HG03378 (cell line): ENCODE data around the gene GLI2.

Source experiments
- ATAC-seq: cut with Tn5 transposase; IDR thresholded peaks from one replicate; pipeline ENCODE4 v1.9.1; 2021; ENCODE audit warnings: mild to moderate bottlenecking, moderate library complexity; ENCODE audit not compliant: unreplicated experiment

GLI2 gene

GRCh38 chr2:120754067-120754960, 18.6 kb downstream of the GLI2 start:
- no peak for ATAC-seq

GRCh38 chr2:120758181-120759144, 22.8 kb downstream of the GLI2 start:
- ATAC-seq, result no peak

GRCh38 chr2:120759543-120760331, 24.1 kb downstream of the GLI2 start:
- ATAC-seq, result no peak

- no peak for ATAC-seq
These were observed 24.9 kb downstream of the GLI2 start for GRCh38 chr2:120760446-120761135.

GRCh38 chr2:120761164-120761861, 25.6 kb downstream of the GLI2 start:
- no peak for ATAC-seq

- no peak for ATAC-seq
These were observed 26.2 kb downstream of the GLI2 start for GRCh38 chr2:120761911-120762310.

- ATAC-seq, result no peak
These were observed 26.8 kb downstream of the GLI2 start for GRCh38 chr2:120762341-120763061.

- ATAC-seq, result no peak
These were observed 27.8 kb downstream of the GLI2 start for GRCh38 chr2:120763508-120763907.

- ATAC-seq, result no peak
These were observed 28.3 kb downstream of the GLI2 start for GRCh38 chr2:120763931-120764330.

- ATAC-seq, result no peak
These were observed 28.8 kb downstream of the GLI2 start for GRCh38 chr2:120764492-120764891.

GRCh38 chr2:120764991-120765677, 29.5 kb downstream of the GLI2 start:
- no peak for ATAC-seq

GRCh38 chr2:120765678-120766469, 30.2 kb downstream of the GLI2 start:
- no peak for ATAC-seq

GRCh38 chr2:120766470-120767351, 31.0 kb downstream of the GLI2 start:
- ATAC-seq, result no peak

GRCh38 chr2:120767486-120768005, 31.9 kb downstream of the GLI2 start:
- no peak for ATAC-seq

- ATAC-seq, result no peak
These were observed 32.7 kb downstream of the GLI2 start for GRCh38 chr2:120768112-120769048.
